HEK293 (cell line): ENCODE measurements around the gene KIRREL3.

Experiments
- CTCF ChIA-PET: fragments of 350-600 bp; formaldehyde crosslinking; extraction: SDS; loops from one replicate; lab custom pipeline; 2021; ENCODE audit warnings: antibody characterized with exemption; lab: Yijun Ruan, JAX
- POLR2A ChIA-PET: fragments of 300-600 bp; formaldehyde crosslinking; extraction: SDS; loops from one replicate; lab custom pipeline; 2020; ENCODE audit warnings: antibody characterized with exemption, inconsistent platforms; lab: Yijun Ruan, JAX
- H3K27ac ChIP-seq: fragments of 200-500 bp; sonication (Bioruptor generic); 2 replicates; pipeline ENCODE4 v1.5.1; 2014; ENCODE audit warnings: low read depth, low read length, control low read depth, inconsistent platforms; ENCODE audit errors: extremely low read depth
- H3K36me3 ChIP-seq, 2 experiments: fragments of 200-500 bp in 1 of 2; sonication (Bioruptor generic) in 1 of 2; 1 replicate in 1 of 2; 2 replicates in 1 of 2; pipeline ENCODE4 v1.5.1; 2014 to 2017; ENCODE audit warnings: inconsistent platforms in 2 of 2, low read length in 2 of 2; ENCODE audit not compliant: control insufficient read depth in 2 of 2, insufficient read depth in 1 of 2
- H3K4me1 ChIP-seq: fragments of 200-500 bp; sonication (Bioruptor generic); 2 replicates; pipeline ENCODE4 v1.5.1; 2014; ENCODE audit warnings: mild to moderate bottlenecking, low read length, inconsistent platforms; ENCODE audit not compliant: control insufficient read depth, insufficient read depth
- H3K4me3 ChIP-seq: 2 replicates; pipeline ENCODE4 v1.5.1; 2011; ENCODE audit warnings: low read depth, mild to moderate bottlenecking, control low read depth, low read length, moderate library complexity
- H3K9me3 ChIP-seq: fragments of 200-500 bp; sonication (Bioruptor generic); 2 replicates; pipeline ENCODE4 v1.5.1; 2014; ENCODE audit warnings: low read depth, low read length, inconsistent platforms; ENCODE audit not compliant: control insufficient read depth, insufficient read depth
- RBAK ChIP-seq: fragments of 450-650 bp; formaldehyde crosslinking; IDR thresholded peaks from 2 replicates; pipeline ENCODE4 v1.5.1; 2016; ENCODE audit warnings: missing biosample characterization, missing genetic modification characterization
- ZFP69B ChIP-seq: fragments of 450-650 bp; formaldehyde crosslinking; IDR thresholded peaks from 2 replicates; pipeline ENCODE4 v1.5.1; 2016; ENCODE audit warnings: missing biosample characterization, missing genetic modification characterization
- ZIC2 ChIP-seq: fragments of 450-650 bp; formaldehyde crosslinking; IDR thresholded peaks from 2 replicates; pipeline ENCODE4 v1.5.1; 2016; ENCODE audit warnings: missing biosample characterization, missing genetic modification characterization
- ZNF140 ChIP-seq: fragments of 450-650 bp; formaldehyde crosslinking; IDR thresholded peaks from 2 replicates; pipeline ENCODE4 v1.5.1; 2016; ENCODE audit warnings: missing biosample characterization, missing genetic modification characterization
- ZNF184 ChIP-seq: fragments of 450-650 bp; IDR thresholded peaks from 2 replicates; pipeline ENCODE4 v1.5.1; 2018; ENCODE audit warnings: missing biosample characterization, mild to moderate bottlenecking, missing genetic modification characterization
- ZNF202 ChIP-seq: fragments of 450-650 bp; formaldehyde crosslinking; IDR thresholded peaks from 2 replicates; pipeline ENCODE4 v1.5.1; 2016; ENCODE audit warnings: missing biosample characterization, missing genetic modification characterization, borderline replicate concordance
- ZNF394 ChIP-seq: fragments of 450-650 bp; formaldehyde crosslinking; IDR thresholded peaks from 2 replicates; pipeline ENCODE4 v1.5.1; 2016; ENCODE audit warnings: missing biosample characterization, missing genetic modification characterization, mild to moderate bottlenecking, moderate library complexity, borderline replicate concordance
- ZNF426 ChIP-seq: fragments of 450-650 bp; formaldehyde crosslinking; IDR thresholded peaks from 2 replicates; pipeline ENCODE4 v1.5.1; 2017; ENCODE audit warnings: missing biosample characterization, missing genetic modification characterization, mild to moderate bottlenecking, inconsistent platforms, moderate library complexity
- ZNF433 ChIP-seq: fragments of 450-650 bp; formaldehyde crosslinking; IDR thresholded peaks from 2 replicates; pipeline ENCODE4 v1.5.1; 2016; ENCODE audit warnings: missing biosample characterization, missing genetic modification characterization, low read depth
- ZNF514 ChIP-seq: fragments of 450-650 bp; formaldehyde crosslinking; IDR thresholded peaks from 2 replicates; pipeline ENCODE4 v1.5.1; 2016; ENCODE audit warnings: missing biosample characterization, missing genetic modification characterization
- ZNF558 ChIP-seq: fragments of 450-650 bp; formaldehyde crosslinking; IDR thresholded peaks from 2 replicates; pipeline ENCODE4 v1.5.1; 2016; ENCODE audit warnings: missing biosample characterization, missing genetic modification characterization
- ZNF560 ChIP-seq: fragments of 450-650 bp; formaldehyde crosslinking; IDR thresholded peaks from 2 replicates; pipeline ENCODE4 v1.5.1; 2017; ENCODE audit warnings: missing biosample characterization, missing genetic modification characterization, borderline replicate concordance
- ZNF624 ChIP-seq: fragments of 450-650 bp; formaldehyde crosslinking; IDR thresholded peaks from 2 replicates; pipeline ENCODE4 v1.5.1; 2017; ENCODE audit warnings: missing biosample characterization, missing genetic modification characterization
- ZNF654 ChIP-seq: fragments of 450-650 bp; formaldehyde crosslinking; IDR thresholded peaks from 2 replicates; pipeline ENCODE4 v1.5.1; 2016; ENCODE audit warnings: low read depth, missing biosample characterization, missing genetic modification characterization
- ZNF776 ChIP-seq: fragments of 450-650 bp; formaldehyde crosslinking; IDR thresholded peaks from 2 replicates; pipeline ENCODE4 v1.5.0; 2017; ENCODE audit warnings: missing biosample characterization, missing genetic modification characterization, borderline replicate concordance
- ZNF777 ChIP-seq: fragments of 450-650 bp; formaldehyde crosslinking; IDR thresholded peaks from 2 replicates; pipeline ENCODE4 v1.5.1; 2017; ENCODE audit warnings: missing biosample characterization, missing genetic modification characterization, borderline replicate concordance
- TF ChIP-seq, protein P1 (sequence below): fragments of 450-650 bp; formaldehyde crosslinking; IDR thresholded peaks from 2 replicates; pipeline ENCODE4 v1.5.1; 2016; ENCODE audit warnings: missing biosample characterization, missing genetic modification characterization, borderline replicate concordance
- TF ChIP-seq, protein P2 (sequence below): fragments of 450-650 bp; formaldehyde crosslinking; IDR thresholded peaks from 2 replicates; pipeline ENCODE4 v1.5.1; 2016; ENCODE audit warnings: missing biosample characterization, missing genetic modification characterization
- TF ChIP-seq, protein P3 (sequence below): fragments of 450-650 bp; formaldehyde crosslinking; IDR thresholded peaks from 2 replicates; pipeline ENCODE4 v1.5.1; 2016; ENCODE audit warnings: missing biosample characterization, missing genetic modification characterization
- TF ChIP-seq, protein P4 (sequence below): fragments of 450-650 bp; formaldehyde crosslinking; IDR thresholded peaks from 2 replicates; pipeline ENCODE4 v1.5.1; 2017; ENCODE audit warnings: missing biosample characterization, missing genetic modification characterization
- TF ChIP-seq, protein P5 (sequence below): fragments of 450-650 bp; formaldehyde crosslinking; IDR thresholded peaks from 2 replicates; pipeline ENCODE4 v1.5.0; 2017; ENCODE audit warnings: missing biosample characterization, missing genetic modification characterization, borderline replicate concordance

KIRREL3 gene

DNA sequence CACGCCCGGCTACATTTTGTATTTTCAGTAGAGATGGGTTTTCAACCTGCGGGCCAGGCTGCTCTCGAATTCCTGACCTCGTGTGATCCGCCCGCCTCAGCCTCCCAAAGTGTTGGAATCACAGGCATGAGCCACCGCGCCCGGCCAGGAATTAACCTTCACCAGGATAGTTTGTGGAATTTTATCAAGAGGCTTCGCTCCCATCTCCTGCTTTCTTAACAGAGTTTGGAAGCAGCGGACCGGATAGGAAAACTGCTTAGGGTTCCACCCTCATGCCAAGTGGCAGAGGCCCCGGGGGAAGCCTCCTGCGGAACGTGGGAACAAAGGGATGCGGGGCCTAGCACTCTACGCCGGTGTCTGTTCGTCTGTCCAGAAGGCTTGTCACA, 415.2 kb downstream of the KIRREL3 start (continued):
- TF ChIP-seq, protein P1, sequence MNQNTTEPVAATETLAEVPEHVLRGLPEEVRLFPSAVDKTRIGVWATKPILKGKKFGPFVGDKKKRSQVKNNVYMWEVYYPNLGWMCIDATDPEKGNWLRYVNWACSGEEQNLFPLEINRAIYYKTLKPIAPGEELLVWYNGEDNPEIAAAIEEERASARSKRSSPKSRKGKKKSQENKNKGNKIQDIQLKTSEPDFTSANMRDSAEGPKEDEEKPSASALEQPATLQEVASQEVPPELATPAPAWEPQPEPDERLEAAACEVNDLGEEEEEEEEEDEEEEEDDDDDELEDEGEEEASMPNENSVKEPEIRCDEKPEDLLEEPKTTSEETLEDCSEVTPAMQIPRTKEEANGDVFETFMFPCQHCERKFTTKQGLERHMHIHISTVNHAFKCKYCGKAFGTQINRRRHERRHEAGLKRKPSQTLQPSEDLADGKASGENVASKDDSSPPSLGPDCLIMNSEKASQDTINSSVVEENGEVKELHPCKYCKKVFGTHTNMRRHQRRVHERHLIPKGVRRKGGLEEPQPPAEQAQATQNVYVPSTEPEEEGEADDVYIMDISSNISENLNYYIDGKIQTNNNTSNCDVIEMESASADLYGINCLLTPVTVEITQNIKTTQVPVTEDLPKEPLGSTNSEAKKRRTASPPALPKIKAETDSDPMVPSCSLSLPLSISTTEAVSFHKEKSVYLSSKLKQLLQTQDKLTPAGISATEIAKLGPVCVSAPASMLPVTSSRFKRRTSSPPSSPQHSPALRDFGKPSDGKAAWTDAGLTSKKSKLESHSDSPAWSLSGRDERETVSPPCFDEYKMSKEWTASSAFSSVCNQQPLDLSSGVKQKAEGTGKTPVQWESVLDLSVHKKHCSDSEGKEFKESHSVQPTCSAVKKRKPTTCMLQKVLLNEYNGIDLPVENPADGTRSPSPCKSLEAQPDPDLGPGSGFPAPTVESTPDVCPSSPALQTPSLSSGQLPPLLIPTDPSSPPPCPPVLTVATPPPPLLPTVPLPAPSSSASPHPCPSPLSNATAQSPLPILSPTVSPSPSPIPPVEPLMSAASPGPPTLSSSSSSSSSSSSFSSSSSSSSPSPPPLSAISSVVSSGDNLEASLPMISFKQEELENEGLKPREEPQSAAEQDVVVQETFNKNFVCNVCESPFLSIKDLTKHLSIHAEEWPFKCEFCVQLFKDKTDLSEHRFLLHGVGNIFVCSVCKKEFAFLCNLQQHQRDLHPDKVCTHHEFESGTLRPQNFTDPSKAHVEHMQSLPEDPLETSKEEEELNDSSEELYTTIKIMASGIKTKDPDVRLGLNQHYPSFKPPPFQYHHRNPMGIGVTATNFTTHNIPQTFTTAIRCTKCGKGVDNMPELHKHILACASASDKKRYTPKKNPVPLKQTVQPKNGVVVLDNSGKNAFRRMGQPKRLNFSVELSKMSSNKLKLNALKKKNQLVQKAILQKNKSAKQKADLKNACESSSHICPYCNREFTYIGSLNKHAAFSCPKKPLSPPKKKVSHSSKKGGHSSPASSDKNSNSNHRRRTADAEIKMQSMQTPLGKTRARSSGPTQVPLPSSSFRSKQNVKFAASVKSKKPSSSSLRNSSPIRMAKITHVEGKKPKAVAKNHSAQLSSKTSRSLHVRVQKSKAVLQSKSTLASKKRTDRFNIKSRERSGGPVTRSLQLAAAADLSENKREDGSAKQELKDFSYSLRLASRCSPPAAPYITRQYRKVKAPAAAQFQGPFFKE (tag by site-specific recombination): no peak
- TF ChIP-seq, protein P2, sequence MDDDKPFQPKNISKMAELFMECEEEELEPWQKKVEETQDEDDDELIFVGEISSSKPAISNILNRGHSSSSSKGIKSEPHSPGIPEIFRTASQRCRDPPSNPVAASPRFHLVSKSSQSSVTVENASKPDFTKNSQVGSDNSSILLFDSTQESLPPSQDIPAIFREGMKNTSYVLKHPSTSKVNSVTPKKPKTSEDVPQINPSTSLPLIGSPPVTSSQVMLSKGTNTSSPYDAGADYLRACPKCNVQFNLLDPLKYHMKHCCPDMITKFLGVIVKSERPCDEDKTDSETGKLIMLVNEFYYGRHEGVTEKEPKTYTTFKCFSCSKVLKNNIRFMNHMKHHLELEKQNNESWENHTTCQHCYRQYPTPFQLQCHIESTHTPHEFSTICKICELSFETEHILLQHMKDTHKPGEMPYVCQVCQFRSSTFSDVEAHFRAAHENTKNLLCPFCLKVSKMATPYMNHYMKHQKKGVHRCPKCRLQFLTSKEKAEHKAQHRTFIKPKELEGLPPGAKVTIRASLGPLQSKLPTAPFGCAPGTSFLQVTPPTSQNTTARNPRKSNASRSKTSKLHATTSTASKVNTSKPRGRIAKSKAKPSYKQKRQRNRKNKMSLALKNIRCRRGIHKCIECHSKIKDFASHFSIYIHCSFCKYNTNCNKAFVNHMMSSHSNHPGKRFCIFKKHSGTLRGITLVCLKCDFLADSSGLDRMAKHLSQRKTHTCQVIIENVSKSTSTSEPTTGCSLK (tag by site-specific recombination): no peak
- TF ChIP-seq ZNF426 (tag by site-specific recombination) (no peak), ZNF558 (tag by site-specific recombination) (no peak)
- TF ChIP-seq, all 188 proteins: peak for 0

DNA sequence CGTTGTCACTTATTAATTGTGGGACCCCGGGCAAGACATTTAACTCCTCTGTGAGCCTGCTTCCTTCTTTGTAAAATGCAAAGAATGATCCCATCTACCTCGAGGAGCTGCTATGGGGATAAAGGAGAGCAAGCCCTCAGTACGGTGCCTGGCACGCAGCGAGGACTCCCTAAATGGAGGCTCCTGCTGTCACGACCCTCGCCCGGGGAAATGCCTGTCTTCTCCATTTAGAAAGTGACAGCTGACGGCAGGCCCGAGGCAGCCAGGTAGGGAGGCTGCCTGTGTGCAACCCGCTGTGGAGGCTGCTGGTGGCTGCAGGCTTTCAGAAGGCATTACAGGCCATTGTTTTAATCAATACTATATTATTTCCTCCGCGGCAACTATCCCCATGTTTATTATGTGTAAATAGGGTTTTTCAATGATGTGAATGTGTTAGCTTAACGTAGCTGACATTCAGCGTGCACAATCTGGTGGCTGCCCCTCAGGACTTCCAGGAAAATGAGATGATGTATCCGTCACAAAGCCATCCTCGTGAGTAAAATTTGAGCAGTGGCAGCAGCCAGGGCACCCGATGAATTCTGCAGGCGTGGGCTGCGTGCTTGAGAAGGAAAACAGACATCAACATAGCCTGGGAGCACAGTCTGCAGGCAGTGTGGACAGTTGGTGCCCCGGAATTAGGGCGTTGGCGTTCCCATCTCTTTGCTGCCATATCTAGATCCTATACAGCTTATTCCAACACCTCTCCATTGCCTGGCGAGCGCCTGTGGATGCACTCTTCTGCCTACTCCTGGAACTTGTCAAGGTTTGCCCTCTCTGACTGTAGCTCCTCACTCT, 416.8 kb downstream of the KIRREL3 start:
- no peaks in the 10 kb centered on the region for H3K36me3 ChIP-seq
- peaks cover 9% of the 10 kb centered on the region for H3K4me1 ChIP-seq
- no peak overlapping the region for H3K4me3 ChIP-seq
- no peaks in the 10 kb centered on the region for H3K9me3 ChIP-seq
- no peak overlapping the region for H3K27ac ChIP-seq
- TF ChIP-seq ZNF202 (no peak), ZNF184 (tag by site-specific recombination) (no peak), ZNF514 (no peak), ZNF394 (no peak), ZNF140 (tag by site-specific recombination) (no peak), ZNF777 (no peak), ZIC2 (tag by site-specific recombination) (no peak), ZNF433 (no peak), ZFP69B (tag by site-specific recombination) (no peak), ZNF776 (tag by site-specific recombination) (no peak), ZNF558 (tag by site-specific recombination) (no peak), ZNF624 (tag by site-specific recombination) (no peak), ZNF654 (tag by site-specific recombination) (no peak), ZNF560 (tag by site-specific recombination) (no peak), RBAK (tag by site-specific recombination) (no peak)
- TF ChIP-seq, protein P3, sequence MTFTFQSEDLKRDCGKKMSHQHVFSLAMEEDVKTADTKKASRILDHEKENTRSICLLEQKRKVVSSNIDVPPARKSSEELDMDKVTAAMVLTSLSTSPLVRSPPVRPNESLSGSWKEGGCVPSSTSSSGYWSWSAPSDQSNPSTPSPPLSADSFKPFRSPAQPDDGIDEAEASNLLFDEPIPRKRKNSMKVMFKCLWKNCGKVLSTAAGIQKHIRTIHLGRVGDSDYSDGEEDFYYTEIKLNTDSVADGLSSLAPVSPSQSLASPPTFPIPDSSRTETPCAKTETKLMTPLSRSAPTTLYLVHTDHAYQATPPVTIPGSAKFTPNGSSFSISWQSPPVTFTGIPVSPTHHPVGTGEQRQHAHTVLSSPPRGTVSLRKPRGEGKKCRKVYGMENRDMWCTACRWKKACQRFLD: no peak
- TF ChIP-seq, protein P4, sequence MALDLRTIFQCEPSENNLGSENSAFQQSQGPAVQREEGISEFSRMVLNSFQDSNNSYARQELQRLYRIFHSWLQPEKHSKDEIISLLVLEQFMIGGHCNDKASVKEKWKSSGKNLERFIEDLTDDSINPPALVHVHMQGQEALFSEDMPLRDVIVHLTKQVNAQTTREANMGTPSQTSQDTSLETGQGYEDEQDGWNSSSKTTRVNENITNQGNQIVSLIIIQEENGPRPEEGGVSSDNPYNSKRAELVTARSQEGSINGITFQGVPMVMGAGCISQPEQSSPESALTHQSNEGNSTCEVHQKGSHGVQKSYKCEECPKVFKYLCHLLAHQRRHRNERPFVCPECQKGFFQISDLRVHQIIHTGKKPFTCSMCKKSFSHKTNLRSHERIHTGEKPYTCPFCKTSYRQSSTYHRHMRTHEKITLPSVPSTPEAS (tag by site-specific recombination): no peak
- TF ChIP-seq, protein P5, sequence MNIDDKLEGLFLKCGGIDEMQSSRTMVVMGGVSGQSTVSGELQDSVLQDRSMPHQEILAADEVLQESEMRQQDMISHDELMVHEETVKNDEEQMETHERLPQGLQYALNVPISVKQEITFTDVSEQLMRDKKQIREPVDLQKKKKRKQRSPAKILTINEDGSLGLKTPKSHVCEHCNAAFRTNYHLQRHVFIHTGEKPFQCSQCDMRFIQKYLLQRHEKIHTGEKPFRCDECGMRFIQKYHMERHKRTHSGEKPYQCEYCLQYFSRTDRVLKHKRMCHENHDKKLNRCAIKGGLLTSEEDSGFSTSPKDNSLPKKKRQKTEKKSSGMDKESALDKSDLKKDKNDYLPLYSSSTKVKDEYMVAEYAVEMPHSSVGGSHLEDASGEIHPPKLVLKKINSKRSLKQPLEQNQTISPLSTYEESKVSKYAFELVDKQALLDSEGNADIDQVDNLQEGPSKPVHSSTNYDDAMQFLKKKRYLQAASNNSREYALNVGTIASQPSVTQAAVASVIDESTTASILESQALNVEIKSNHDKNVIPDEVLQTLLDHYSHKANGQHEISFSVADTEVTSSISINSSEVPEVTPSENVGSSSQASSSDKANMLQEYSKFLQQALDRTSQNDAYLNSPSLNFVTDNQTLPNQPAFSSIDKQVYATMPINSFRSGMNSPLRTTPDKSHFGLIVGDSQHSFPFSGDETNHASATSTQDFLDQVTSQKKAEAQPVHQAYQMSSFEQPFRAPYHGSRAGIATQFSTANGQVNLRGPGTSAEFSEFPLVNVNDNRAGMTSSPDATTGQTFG (tag by site-specific recombination): no peak
- CTCF ChIA-PET: interaction anchor here (1.3 kb wide), 1 partner anchor 22 kb away, joined by 6 read pairs; no protein-coding TSS in a partner anchor
- POLR2A ChIA-PET: no interaction called here
